Measurements from ENCODE around the gene PTBP2. TPM values are rescaled to one million over a fixed set of nuclear protein-coding genes. Genes with fewer than 3 reads are reported as not detected.

The PTBP2 gene
- total and polyA plus RNA-seq, 8 donors, result 4.1 to 16.1 (median 8.4) TPM

- H3K4me1 ChIP-seq, result no peaks in the 10 kb centered on the region
- FAIRE-seq (no peak), ATAC-seq (no peak), DNase-seq (no peak)
- no peaks in the 10 kb centered on the region for H3K27me3 ChIP-seq
- intact Hi-C loops (cut with DNase I), result no loop called here
- no peak overlapping the region for H3K4me3 ChIP-seq
- TF ChIP-seq, protein P1, sequence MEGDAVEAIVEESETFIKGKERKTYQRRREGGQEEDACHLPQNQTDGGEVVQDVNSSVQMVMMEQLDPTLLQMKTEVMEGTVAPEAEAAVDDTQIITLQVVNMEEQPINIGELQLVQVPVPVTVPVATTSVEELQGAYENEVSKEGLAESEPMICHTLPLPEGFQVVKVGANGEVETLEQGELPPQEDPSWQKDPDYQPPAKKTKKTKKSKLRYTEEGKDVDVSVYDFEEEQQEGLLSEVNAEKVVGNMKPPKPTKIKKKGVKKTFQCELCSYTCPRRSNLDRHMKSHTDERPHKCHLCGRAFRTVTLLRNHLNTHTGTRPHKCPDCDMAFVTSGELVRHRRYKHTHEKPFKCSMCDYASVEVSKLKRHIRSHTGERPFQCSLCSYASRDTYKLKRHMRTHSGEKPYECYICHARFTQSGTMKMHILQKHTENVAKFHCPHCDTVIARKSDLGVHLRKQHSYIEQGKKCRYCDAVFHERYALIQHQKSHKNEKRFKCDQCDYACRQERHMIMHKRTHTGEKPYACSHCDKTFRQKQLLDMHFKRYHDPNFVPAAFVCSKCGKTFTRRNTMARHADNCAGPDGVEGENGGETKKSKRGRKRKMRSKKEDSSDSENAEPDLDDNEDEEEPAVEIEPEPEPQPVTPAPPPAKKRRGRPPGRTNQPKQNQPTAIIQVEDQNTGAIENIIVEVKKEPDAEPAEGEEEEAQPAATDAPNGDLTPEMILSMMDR (IDR thresholded peaks at IDR 0.05), result no peak
- no peaks in the 10 kb centered on the region for H3K36me3 ChIP-seq
- 96 to 100% methylated on average over 1 to 4 of the region's 4 CpGs for WGBS, 2 donors
- H3K27ac ChIP-seq, result no peak overlapping the region
- H3K9me3 ChIP-seq, result no peaks in the 10 kb centered on the region
Measured at GRCh38 chr1:96763514-96763913, 41.9 kb downstream of the PTBP2 start.

DNA sequence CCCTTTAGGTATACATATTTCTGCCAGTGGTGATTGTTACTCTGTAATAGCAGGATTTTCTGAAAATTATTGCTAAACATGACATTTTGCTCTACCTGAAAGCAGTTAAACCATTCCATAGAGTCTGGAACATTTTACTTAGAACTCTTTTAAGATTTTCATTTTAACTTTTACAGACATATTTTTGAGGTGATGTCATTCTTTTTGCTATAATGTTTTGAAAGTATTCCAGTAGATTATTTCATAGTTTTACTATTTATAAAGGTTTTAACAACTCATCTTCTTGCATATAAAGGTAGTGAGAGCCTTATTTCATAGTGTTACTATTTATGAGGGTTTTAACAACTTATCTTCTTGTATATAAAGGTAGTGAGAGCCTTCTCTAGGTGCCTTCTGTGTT lies 42.9 kb downstream of the PTBP2 start:
- no peaks in the 10 kb centered on the region for H3K27me3 ChIP-seq
- TF ChIP-seq, protein P1 (IDR thresholded peaks at IDR 0.05), result no peak
- no peak overlapping the region for H3K4me3 ChIP-seq
- DNase-seq (no peak), FAIRE-seq (no peak), ATAC-seq (no peak)
- H3K27ac ChIP-seq, result no peak overlapping the region
- H3K9me3 ChIP-seq, result no peaks in the 10 kb centered on the region
- H3K4me1 ChIP-seq, result no peaks in the 10 kb centered on the region
- H3K36me3 ChIP-seq, result no peaks in the 10 kb centered on the region
- intact Hi-C loops (cut with DNase I), result no loop called here

GRCh38 chr1:96771847-96772246 lies 50.3 kb downstream of the PTBP2 start:
- no peaks in the 10 kb centered on the region for H3K4me1 ChIP-seq
- H3K9me3 ChIP-seq, result no peaks in the 10 kb centered on the region
- FAIRE-seq (no peak), DNase-seq (no peak), ATAC-seq (no peak)
- no peak overlapping the region for H3K4me3 ChIP-seq
- H3K36me3 ChIP-seq, result no peaks in the 10 kb centered on the region
- TF ChIP-seq, protein P1 (IDR thresholded peaks at IDR 0.05), result no peak
- intact Hi-C loops (cut with DNase I), result no loop called here
- no peak overlapping the region for H3K27ac ChIP-seq
- no peaks in the 10 kb centered on the region for H3K27me3 ChIP-seq
- WGBS, 2 donors, result 94 to 100% methylated on average over 2 of the region's 2 CpGs

- H3K4me3 ChIP-seq, result no peak overlapping the region
- H3K27me3 ChIP-seq, result no peaks in the 10 kb centered on the region
- 79 to 83% methylated on average over 1 of the region's 1 CpG for WGBS, 2 donors
- H3K27ac ChIP-seq, result no peak overlapping the region
- no peaks in the 10 kb centered on the region for H3K4me1 ChIP-seq
- ATAC-seq, result peak in 1 of 4 donors; percentile 29
- no peaks in the 10 kb centered on the region for H3K36me3 ChIP-seq
- no peak for DNase-seq
- intact Hi-C loops (cut with DNase I), result no loop called here
- TF ChIP-seq, protein P1 (IDR thresholded peaks at IDR 0.05), result no peak
- FAIRE-seq, result no peak
- no peaks in the 10 kb centered on the region for H3K9me3 ChIP-seq
Measured at GRCh38 chr1:96772349-96772748, 50.8 kb downstream of the PTBP2 start.

DNA sequence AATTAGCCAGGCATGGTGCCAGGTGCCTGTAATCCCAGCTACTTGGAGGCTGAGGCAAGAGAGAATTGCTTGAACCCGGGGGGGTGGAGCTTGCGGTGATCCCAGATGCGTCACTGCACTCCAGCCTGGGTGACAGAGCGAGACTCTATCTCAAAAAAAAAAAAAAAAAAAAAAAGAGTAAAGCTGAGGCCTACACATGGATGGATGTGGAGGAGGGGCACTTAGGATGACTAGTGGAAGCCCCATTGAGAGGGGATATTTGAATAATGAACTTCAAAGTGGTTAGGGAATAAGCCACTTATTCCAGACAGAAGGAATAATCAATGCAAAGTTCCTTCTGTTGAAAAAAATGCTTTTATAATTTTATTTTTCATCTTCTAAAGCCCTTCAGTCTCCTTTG lies 51.4 kb downstream of the PTBP2 start:
- FAIRE-seq, result no peak
- intact Hi-C loops (cut with DNase I), result no loop called here
- TF ChIP-seq, protein P1 (IDR thresholded peaks at IDR 0.05), result no peak

More for the DNA sequence above, 51.4 kb downstream of the PTBP2 start:
- Histone ChIP-seq H3K4me1 (no peaks in the 10 kb centered on the region), H3K27ac (no peak overlapping the region), H3K36me3 (no peaks in the 10 kb centered on the region), H3K27me3 (no peaks in the 10 kb centered on the region), H3K9me3 (no peaks in the 10 kb centered on the region), H3K4me3 (no peak overlapping the region)
- no peak for DNase-seq
- no peak for ATAC-seq
- WGBS, 2 donors, result 95 to 98% methylated on average over 4 of the region's 4 CpGs

Measured in pancreas (tissue), 10 donors.